HepG2 (cell line): ENCODE measurements around the gene MPI. TPM values are rescaled to one million over a fixed set of nuclear protein-coding genes. Genes with fewer than 3 reads are reported as not detected.

Source experiments
- ATF1 ChIP-seq: IDR thresholded peaks from 2 replicates; pipeline ENCODE4 v1.6.1; 2016; ENCODE audit warnings: mild to moderate bottlenecking, control low read depth
- FOXM1 ChIP-seq: sonication (generic); formaldehyde crosslinking; IDR thresholded peaks from 2 replicates; pipeline ENCODE4 v1.5.0; 2020; ENCODE audit warnings: missing genetic modification reagents
- JUNB ChIP-seq: sonication (generic); formaldehyde crosslinking; IDR thresholded peaks from 2 replicates; pipeline ENCODE4 v1.8.0; 2022; ENCODE audit warnings: missing genetic modification reagents, mild to moderate bottlenecking, borderline replicate concordance
- KDM5A ChIP-seq: fragments of 200-600 bp; sonication (generic); IDR thresholded peaks from 2 replicates; pipeline ENCODE4 v1.7.0; 2018; ENCODE audit warnings: antibody characterized with exemption, mild to moderate bottlenecking, low read length, borderline replicate concordance
- KDM5B ChIP-seq: sonication (generic); formaldehyde crosslinking; IDR thresholded peaks from 2 replicates; pipeline ENCODE4 v1.4.0; 2020; ENCODE audit warnings: missing genetic modification reagents, mild to moderate bottlenecking, borderline replicate concordance
- KLF9 ChIP-seq: IDR thresholded peaks from 2 replicates; pipeline ENCODE4 v1.6.1; 2016; ENCODE audit warnings: low read depth
- MTA3 ChIP-seq: sonication (generic); formaldehyde crosslinking; IDR thresholded peaks from 2 replicates; pipeline ENCODE4 v1.4.0; 2020; ENCODE audit warnings: missing genetic modification reagents
- MTF2 ChIP-seq: sonication (generic); formaldehyde crosslinking; IDR thresholded peaks from 2 replicates; pipeline ENCODE4 v1.5.0; 2020; ENCODE audit warnings: missing genetic modification reagents, borderline replicate concordance
- REL ChIP-seq: sonication (generic); formaldehyde crosslinking; conservative IDR thresholded peaks from 2 replicates; pipeline ENCODE4 v1.8.0; 2022; ENCODE audit warnings: mild to moderate bottlenecking, missing genetic modification reagents, moderate library complexity
- SAFB2 ChIP-seq: sonication (generic); formaldehyde crosslinking; IDR thresholded peaks from 2 replicates; pipeline ENCODE4 v1.5.1; 2020; ENCODE audit warnings: missing genetic modification reagents, low read depth, mild to moderate bottlenecking, borderline replicate concordance
- SRSF4 ChIP-seq: fragments of 200-400 bp; formaldehyde crosslinking; IDR thresholded peaks from one replicate; pipeline ENCODE4 v1.6.1; 2018; ENCODE audit warnings: mild to moderate bottlenecking, low read depth, low read length, moderate library complexity; ENCODE audit not compliant: poor library complexity, severe bottlenecking
- TBL1XR1 ChIP-seq: fragments of 150-350 bp; IDR thresholded peaks from 2 replicates; pipeline ENCODE4 v1.6.1; 2014; ENCODE audit warnings: borderline replicate concordance, low read length; ENCODE audit not compliant: partially characterized antibody
- ZNF614 ChIP-seq: IDR thresholded peaks from 2 replicates; pipeline ENCODE4 v1.6.1; 2018; ENCODE audit warnings: missing biosample characterization, missing genetic modification reagents, inconsistent platforms, borderline replicate concordance
- ZNF737 ChIP-seq: sonication (generic); formaldehyde crosslinking; IDR thresholded peaks from 2 replicates; pipeline ENCODE4 v1.5.0; 2020; ENCODE audit warnings: missing genetic modification reagents, mild to moderate bottlenecking, borderline replicate concordance
- ZNF749 ChIP-seq: sonication (generic); formaldehyde crosslinking; IDR thresholded peaks from 2 replicates; pipeline ENCODE4 v1.8.0; 2022; ENCODE audit warnings: mild to moderate bottlenecking, missing genetic modification reagents, moderate library complexity, borderline replicate concordance
- ZNF766 ChIP-seq: sonication (generic); formaldehyde crosslinking; IDR thresholded peaks from 2 replicates; pipeline ENCODE4 v1.5.0; 2020; ENCODE audit warnings: missing genetic modification reagents, borderline replicate concordance
- ZNF772 ChIP-seq: sonication (generic); formaldehyde crosslinking; IDR thresholded peaks from 2 replicates; pipeline ENCODE4 v1.5.0; 2020; ENCODE audit warnings: mild to moderate bottlenecking, missing genetic modification reagents
- polyA plus RNA-seq, 8 experiments: library from polyadenylated mRNA; depleted of rRNA in 3 of 8; stranded (reverse) in 7 of 8; unstranded in 1 of 8; fragments of >200 nt; fragmentation: Illumina TruSeq in 4 of 8; extraction: Trizol in 4 of 8; gene quantifications; 2 replicates each; pipeline versions ENCODE4 v1.2.1 to v1.2.3, GENCODE V29; 2011 to 2016; ENCODE audit warnings: low read depth in 4 of 8, missing spikeins in 1 of 8, mixed read lengths in 1 of 8; ENCODE audit not compliant: insufficient read depth in 1 of 8
- total RNA-seq, 5 experiments: library from RNA; depleted of rRNA; stranded (reverse); fragments of >200 nt; fragmentation: Illumina TruSeq; extraction: Trizol; gene quantifications; 2 replicates each; pipeline ENCODE4 v1.2.3, GENCODE V29; 2016; ENCODE audit warnings: low read depth in 1 of 5
- TF ChIP-seq, protein P1 (sequence below): IDR thresholded peaks from 2 replicates; pipeline ENCODE4 v1.6.1; 2012; ENCODE audit warnings: low read length, improper control_type of control experiment
- TF ChIP-seq, protein P2 (sequence below): fragments of 450-650 bp; IDR thresholded peaks from 2 replicates; pipeline ENCODE4 v1.6.1; 2017; ENCODE audit warnings: mild to moderate bottlenecking
- TF ChIP-seq, protein P3 (sequence below): sonication (generic); formaldehyde crosslinking; IDR thresholded peaks from 2 replicates; pipeline ENCODE4 v1.4.0; 2020; ENCODE audit warnings: missing genetic modification reagents

The MPI gene
- total and polyA plus RNA-seq, 2 of the 13 experiments (the other 11 are each of a cell fraction or from before 2014, with no cell fraction given), result 36.9 to 63.5 TPM

DNA sequence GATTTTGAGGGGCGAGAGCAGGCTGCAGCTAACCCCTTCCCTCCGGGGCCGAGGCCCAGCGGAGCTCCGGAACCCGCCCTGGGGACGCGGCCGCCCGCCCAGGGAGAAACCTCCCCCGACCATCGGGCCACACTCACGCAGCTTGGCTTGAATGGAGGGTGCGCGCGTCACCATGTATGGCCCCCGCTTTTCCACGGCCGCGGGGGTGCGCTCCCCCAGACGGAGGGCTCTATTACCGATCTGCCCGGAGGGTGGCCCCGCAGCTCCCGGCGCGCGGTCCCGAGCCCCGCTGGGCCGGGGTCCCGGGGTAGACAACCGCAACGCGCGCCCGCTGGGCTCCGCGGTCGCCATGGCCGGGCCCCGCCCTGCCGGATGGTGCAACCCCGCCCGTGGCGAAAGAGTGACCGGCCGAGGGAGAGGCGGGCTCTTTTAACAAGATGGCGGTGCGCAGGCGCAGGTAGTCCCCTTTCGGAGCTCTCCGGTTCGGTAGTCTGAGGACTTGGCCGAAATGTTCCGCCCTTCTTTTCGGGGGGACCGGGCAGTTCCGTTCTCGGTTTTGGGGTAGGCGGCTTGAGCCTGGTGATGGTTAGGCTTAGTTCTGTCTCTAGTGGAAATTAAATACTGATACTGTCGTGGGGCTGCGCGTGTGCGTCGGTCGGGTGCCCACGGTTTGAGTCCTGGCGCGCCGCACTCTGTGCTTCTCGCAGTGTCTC lies 16.8 kb downstream of the MPI start, which contains the start of gene FAM219B (continued):
- TF ChIP-seq, protein P1, sequence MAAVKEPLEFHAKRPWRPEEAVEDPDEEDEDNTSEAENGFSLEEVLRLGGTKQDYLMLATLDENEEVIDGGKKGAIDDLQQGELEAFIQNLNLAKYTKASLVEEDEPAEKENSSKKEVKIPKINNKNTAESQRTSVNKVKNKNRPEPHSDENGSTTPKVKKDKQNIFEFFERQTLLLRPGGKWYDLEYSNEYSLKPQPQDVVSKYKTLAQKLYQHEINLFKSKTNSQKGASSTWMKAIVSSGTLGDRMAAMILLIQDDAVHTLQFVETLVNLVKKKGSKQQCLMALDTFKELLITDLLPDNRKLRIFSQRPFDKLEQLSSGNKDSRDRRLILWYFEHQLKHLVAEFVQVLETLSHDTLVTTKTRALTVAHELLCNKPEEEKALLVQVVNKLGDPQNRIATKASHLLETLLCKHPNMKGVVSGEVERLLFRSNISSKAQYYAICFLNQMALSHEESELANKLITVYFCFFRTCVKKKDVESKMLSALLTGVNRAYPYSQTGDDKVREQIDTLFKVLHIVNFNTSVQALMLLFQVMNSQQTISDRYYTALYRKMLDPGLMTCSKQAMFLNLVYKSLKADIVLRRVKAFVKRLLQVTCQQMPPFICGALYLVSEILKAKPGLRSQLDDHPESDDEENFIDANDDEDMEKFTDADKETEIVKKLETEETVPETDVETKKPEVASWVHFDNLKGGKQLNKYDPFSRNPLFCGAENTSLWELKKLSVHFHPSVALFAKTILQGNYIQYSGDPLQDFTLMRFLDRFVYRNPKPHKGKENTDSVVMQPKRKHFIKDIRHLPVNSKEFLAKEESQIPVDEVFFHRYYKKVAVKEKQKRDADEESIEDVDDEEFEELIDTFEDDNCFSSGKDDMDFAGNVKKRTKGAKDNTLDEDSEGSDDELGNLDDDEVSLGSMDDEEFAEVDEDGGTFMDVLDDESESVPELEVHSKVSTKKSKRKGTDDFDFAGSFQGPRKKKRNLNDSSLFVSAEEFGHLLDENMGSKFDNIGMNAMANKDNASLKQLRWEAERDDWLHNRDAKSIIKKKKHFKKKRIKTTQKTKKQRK, result no peak
- TF ChIP-seq REL (CRISPR knock-in tag) (no peak), KDM5B (CRISPR knock-in tag) (peak; percentile 58; the same call in 1 of the 2 replicates), TBL1XR1 (no peak), SRSF4 (no peak), FOXM1 (CRISPR knock-in tag) (no peak), ZNF614 (CRISPR knock-in tag) (no peak), KDM5A (peak; percentile 68; the same call in 1 of the 2 replicates), JUNB (no peak), MTA3 (no peak), ZNF772 (no peak), ZNF749 (CRISPR knock-in tag) (peak; percentile 70; the same call in 1 of the 2 replicates), MTF2 (CRISPR knock-in tag) (no peak), ZNF766 (CRISPR knock-in tag) (no peak), SAFB2 (0 out of 2 replicates have a peak, but pooled peaks have one; percentile 46), KLF9 (CRISPR knock-in tag) (no peak), ATF1 (CRISPR knock-in tag) (no peak), ZNF737 (CRISPR knock-in tag) (0 out of 2 replicates have a peak, but pooled peaks have one; percentile 15)
- TF ChIP-seq, protein P2, sequence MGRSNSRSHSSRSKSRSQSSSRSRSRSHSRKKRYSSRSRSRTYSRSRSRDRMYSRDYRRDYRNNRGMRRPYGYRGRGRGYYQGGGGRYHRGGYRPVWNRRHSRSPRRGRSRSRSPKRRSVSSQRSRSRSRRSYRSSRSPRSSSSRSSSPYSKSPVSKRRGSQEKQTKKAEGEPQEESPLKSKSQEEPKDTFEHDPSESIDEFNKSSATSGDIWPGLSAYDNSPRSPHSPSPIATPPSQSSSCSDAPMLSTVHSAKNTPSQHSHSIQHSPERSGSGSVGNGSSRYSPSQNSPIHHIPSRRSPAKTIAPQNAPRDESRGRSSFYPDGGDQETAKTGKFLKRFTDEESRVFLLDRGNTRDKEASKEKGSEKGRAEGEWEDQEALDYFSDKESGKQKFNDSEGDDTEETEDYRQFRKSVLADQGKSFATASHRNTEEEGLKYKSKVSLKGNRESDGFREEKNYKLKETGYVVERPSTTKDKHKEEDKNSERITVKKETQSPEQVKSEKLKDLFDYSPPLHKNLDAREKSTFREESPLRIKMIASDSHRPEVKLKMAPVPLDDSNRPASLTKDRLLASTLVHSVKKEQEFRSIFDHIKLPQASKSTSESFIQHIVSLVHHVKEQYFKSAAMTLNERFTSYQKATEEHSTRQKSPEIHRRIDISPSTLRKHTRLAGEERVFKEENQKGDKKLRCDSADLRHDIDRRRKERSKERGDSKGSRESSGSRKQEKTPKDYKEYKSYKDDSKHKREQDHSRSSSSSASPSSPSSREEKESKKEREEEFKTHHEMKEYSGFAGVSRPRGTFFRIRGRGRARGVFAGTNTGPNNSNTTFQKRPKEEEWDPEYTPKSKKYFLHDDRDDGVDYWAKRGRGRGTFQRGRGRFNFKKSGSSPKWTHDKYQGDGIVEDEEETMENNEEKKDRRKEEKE, result no peak
- TF ChIP-seq, protein P3, sequence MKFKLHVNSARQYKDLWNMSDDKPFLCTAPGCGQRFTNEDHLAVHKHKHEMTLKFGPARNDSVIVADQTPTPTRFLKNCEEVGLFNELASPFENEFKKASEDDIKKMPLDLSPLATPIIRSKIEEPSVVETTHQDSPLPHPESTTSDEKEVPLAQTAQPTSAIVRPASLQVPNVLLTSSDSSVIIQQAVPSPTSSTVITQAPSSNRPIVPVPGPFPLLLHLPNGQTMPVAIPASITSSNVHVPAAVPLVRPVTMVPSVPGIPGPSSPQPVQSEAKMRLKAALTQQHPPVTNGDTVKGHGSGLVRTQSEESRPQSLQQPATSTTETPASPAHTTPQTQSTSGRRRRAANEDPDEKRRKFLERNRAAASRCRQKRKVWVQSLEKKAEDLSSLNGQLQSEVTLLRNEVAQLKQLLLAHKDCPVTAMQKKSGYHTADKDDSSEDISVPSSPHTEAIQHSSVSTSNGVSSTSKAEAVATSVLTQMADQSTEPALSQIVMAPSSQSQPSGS (CRISPR knock-in tag), result no peak; the same call in 1 of the 2 replicates
